Muscle layer of colon (tissue), 2 donors: ENCODE measurements around the gene SDC3.
A peak's percentile ranks its signal among the peaks of the same experiment; 100 is the strongest.

Experiments
- H3K27ac ChIP-seq: one replicate; pipeline ENCODE4 v1.7.0; 2013; ENCODE audit warnings: low read depth, mild to moderate bottlenecking, low read length, moderate library complexity
- H3K27me3 ChIP-seq, 2 donors: one replicate each; pipeline ENCODE4 v1.7.0; 2013; ENCODE audit warnings: low read length in 2 of 2, mild to moderate bottlenecking in 2 of 2; ENCODE audit not compliant: insufficient read depth in 2 of 2, control insufficient read depth in 1 of 2
- H3K36me3 ChIP-seq: one replicate; pipeline ENCODE4 v1.7.0; 2013; ENCODE audit warnings: mild to moderate bottlenecking, low read length; ENCODE audit not compliant: insufficient read depth
- H3K4me1 ChIP-seq: one replicate; pipeline ENCODE4 v1.7.0; 2013; ENCODE audit warnings: mild to moderate bottlenecking, low read length; ENCODE audit not compliant: insufficient read depth
- H3K4me3 ChIP-seq, 2 donors: one replicate each; pipeline ENCODE4 v1.7.0; 2013; ENCODE audit warnings: low read length in 2 of 2, low read depth in 1 of 2, mild to moderate bottlenecking in 1 of 2, moderate library complexity in 1 of 2
- H3K9ac ChIP-seq: one replicate; pipeline ENCODE4 v1.7.0; 2013; ENCODE audit warnings: low read length
- H3K9me3 ChIP-seq: one replicate; pipeline ENCODE4 v1.7.0; 2013; ENCODE audit warnings: mild to moderate bottlenecking, low read length
- donor health status: abdominal sarcoma.
- donor health status: Adenocarcinoma of cecum.

Gene SDC3

DNA sequence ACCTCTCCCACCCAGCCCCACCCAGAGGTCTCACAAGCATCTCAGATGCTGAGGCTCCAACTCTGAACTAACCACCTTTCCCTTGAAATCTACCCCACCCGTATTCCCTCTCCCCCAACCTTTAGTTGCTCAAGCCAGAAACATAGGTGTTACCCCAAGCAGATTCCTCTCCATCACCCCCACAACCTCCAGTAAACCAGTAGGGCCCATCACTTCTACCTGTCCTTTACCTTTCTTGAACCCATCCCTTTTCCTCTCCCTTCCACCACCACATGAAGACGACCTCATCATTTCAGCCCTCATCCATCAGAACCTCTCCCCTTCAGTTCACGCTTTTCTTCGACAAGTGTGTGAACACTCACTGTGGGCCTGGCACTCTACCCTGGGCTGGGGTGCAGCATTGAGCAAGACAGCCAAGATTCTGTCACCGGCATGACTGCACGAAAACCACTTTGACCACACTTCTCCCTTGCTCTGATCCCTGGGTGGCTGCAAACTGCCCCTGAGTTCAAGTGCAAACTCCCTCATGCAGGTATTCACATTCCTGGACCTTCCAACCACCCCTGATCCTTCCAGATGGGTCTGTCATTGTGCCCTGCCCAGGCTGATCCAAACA lies 85.5 kb downstream of the SDC3 start:
- peak overlapping the region; percentile 62 for H3K27ac ChIP-seq
- no peaks in the 10 kb centered on the region for H3K9me3 ChIP-seq
- H3K4me1 ChIP-seq: peaks cover 67% of the 10 kb centered on the region
- H3K36me3 ChIP-seq: no peaks in the 10 kb centered on the region
- H3K4me3 ChIP-seq: peak overlapping the region in 1 of 2 donors; percentile 53
- H3K9ac ChIP-seq: peak overlapping the region; percentile 16
- H3K27me3 ChIP-seq: no peaks in the 10 kb centered on the region

DNA sequence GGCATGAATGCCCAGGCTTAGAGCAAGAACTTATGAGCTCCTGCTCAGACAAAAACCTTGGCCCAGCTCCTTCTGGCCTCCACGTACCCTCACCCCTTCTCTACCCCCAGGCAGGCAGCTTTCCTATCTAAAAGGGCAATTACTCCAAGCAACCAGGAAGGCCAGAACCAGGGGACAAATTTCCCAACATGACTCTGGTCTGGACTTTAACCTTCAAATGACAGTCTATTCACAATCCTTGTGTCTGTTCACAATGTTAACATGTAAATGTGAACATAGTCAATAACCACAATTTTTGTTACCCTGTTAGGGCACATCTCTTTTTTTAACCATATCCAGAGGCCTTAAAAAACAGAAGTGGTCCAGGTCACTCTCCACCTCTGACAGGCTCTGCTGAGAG lies 86.6 kb downstream of the SDC3 start:
- Histone ChIP-seq H3K9ac (no peak overlapping the region), H3K27ac (peak overlapping the region; percentile 35), H3K9me3 (no peaks in the 10 kb centered on the region)

DNA sequence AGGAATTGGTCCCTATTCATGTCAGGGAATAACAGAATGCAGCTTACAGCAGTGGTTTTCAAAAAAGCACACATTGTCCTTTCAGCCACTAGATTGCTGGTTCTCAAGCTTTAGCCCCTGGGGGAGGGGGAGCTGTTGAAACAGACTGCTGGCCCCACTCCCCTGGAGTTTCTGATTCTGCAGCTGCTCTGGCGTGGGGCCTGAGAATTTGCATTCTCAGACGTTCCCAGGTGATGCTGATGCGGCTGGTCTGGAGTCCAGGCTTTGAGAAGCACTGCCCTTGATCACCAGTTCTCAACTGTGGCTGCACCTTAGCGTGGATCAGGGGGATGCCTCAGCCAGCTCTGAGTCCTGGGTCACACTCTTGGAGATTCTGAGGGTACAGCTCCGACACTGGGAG lies 88.3 kb downstream of the SDC3 start:
- Histone ChIP-seq H3K27ac (peak overlapping the region; percentile 87), H3K9me3 (no peaks in the 10 kb centered on the region), H3K4me1 (peaks cover 83% of the 10 kb centered on the region), H3K36me3 (no peaks in the 10 kb centered on the region), H3K4me3 (no peak overlapping the region), H3K9ac (no peak overlapping the region), H3K27me3 (no peaks in the 10 kb centered on the region)

More for the DNA sequence above, 86.6 kb downstream of the SDC3 start:
- H3K36me3 ChIP-seq: no peaks in the 10 kb centered on the region
- no peak overlapping the region for H3K4me3 ChIP-seq
- no peaks in the 10 kb centered on the region for H3K27me3 ChIP-seq
- H3K4me1 ChIP-seq: peaks cover 78% of the 10 kb centered on the region
